DOHH2 (cell line): ENCODE data around the gene LPAR1.

Experiments
- H3F3A ChIP-seq: fragments of 200-600 bp; sonication (generic), shearing (Covaris generic); 2 replicates; pipeline ENCODE4 v1.6.0; 2016; ENCODE audit warnings: antibody characterized with exemption, mild to moderate bottlenecking; ENCODE audit not compliant: control insufficient read depth, insufficient read depth
- H3K27ac ChIP-seq: fragments of 200-600 bp; sonication (generic); 2 replicates; pipeline ENCODE4 v1.5.1; 2014; ENCODE audit warnings: low read depth, mild to moderate bottlenecking, low read length, moderate library complexity
- H3K27me3 ChIP-seq: fragments of 200-600 bp; sonication (generic); 2 replicates; pipeline ENCODE4 v1.6.1; 2014; ENCODE audit warnings: mild to moderate bottlenecking, low read length, mixed read lengths; ENCODE audit not compliant: control insufficient read depth
- H3K36me3 ChIP-seq: fragments of 200-600 bp; sonication (generic); 2 replicates; pipeline ENCODE4 v1.6.1; 2014; ENCODE audit warnings: mild to moderate bottlenecking, low read length, moderate library complexity, mixed read lengths; ENCODE audit not compliant: control insufficient read depth
- H3K4me1 ChIP-seq: fragments of 200-600 bp; sonication (generic); 2 replicates; pipeline ENCODE4 v1.6.1; 2014; ENCODE audit warnings: mild to moderate bottlenecking, low read length, mixed read lengths; ENCODE audit not compliant: control insufficient read depth
- H3K4me2 ChIP-seq: fragments of 200-600 bp; sonication (generic); 2 replicates; pipeline ENCODE4 v1.6.0; 2014; ENCODE audit warnings: mild to moderate bottlenecking, low read length, moderate library complexity
- H3K4me3 ChIP-seq: fragments of 200-600 bp; sonication (generic); 2 replicates; pipeline ENCODE4 v1.5.1; 2014; ENCODE audit warnings: mild to moderate bottlenecking, low read length, mixed read lengths
- H3K79me2 ChIP-seq: fragments of 200-600 bp; sonication (generic); 2 replicates; pipeline ENCODE4 v1.6.1; 2014; ENCODE audit warnings: mild to moderate bottlenecking, low read length, mixed read lengths; ENCODE audit not compliant: control insufficient read depth
- H3K9me2 ChIP-seq: fragments of 200-600 bp; sonication (generic); replicated peaks from 2 replicates; pipeline ENCODE4 v1.6.1; 2014; ENCODE audit warnings: mild to moderate bottlenecking, low read length, mixed read lengths; ENCODE audit not compliant: control insufficient read depth
- H3K9me3 ChIP-seq: fragments of 200-600 bp; sonication (generic); 2 replicates; pipeline ENCODE4 v1.6.1; 2014; ENCODE audit warnings: antibody characterized with exemption, low read length, mixed read lengths; ENCODE audit not compliant: control insufficient read depth, insufficient read depth
- H4K20me1 ChIP-seq: fragments of 200-600 bp; sonication (generic); 2 replicates; pipeline ENCODE4 v1.6.0; 2014; ENCODE audit warnings: low read depth, mild to moderate bottlenecking, antibody characterized with exemption, low read length, moderate library complexity; ENCODE audit not compliant: control insufficient read depth, insufficient read depth
- EZH2phosphoT487 ChIP-seq: fragments of 200-600 bp; sonication (generic); IDR thresholded peaks from 2 replicates; pipeline ENCODE4 v1.6.1; 2017; ENCODE audit warnings: borderline replicate concordance, mild to moderate bottlenecking, antibody characterized with exemption, low read length, moderate library complexity, mixed read lengths
- TF ChIP-seq, protein P1 (sequence below): fragments of 200-600 bp; sonication (generic); IDR thresholded peaks from one replicate; pipeline ENCODE4 v1.5.1; 2014; ENCODE audit warnings: antibody characterized with exemption, mild to moderate bottlenecking, low read depth, low read length; ENCODE audit not compliant: poor library complexity, severe bottlenecking

Gene LPAR1

DNA sequence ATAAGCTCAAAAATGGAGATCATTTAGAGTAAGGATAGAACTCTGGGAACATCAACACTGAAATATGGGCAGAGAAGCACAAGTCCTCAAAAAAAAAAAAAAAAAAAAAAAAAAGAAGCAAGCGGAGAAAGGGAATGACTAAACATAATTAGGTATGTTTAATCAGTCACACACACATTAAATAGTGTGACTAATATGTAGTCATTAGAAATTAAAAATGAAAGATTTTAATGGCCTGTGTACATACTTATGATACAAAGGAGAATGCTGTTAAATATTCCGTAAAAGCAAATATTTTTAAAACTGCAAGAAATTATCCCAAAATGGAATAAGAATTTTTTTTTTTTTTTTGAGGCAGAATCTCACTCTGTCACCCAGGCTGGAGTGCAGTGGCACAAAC lies 10.5 kb downstream of the LPAR1 start:
- Histone ChIP-seq H3K4me2 (no peak overlapping the region), H3F3A (no peaks in the 10 kb centered on the region), H3K27me3 (peaks cover 4% of the 10 kb centered on the region; the same call in 1 of the 2 replicates), H3K27ac (no peak overlapping the region), H4K20me1 (no peaks in the 10 kb centered on the region), H3K9me2 (no peaks in the 10 kb centered on the region), H3K9me3 (no peaks in the 10 kb centered on the region), H3K36me3 (no peaks in the 10 kb centered on the region), H3K4me1 (no peaks in the 10 kb centered on the region), H3K4me3 (no peak overlapping the region), H3K79me2 (no peaks in the 10 kb centered on the region)
- TF ChIP-seq, protein P1, sequence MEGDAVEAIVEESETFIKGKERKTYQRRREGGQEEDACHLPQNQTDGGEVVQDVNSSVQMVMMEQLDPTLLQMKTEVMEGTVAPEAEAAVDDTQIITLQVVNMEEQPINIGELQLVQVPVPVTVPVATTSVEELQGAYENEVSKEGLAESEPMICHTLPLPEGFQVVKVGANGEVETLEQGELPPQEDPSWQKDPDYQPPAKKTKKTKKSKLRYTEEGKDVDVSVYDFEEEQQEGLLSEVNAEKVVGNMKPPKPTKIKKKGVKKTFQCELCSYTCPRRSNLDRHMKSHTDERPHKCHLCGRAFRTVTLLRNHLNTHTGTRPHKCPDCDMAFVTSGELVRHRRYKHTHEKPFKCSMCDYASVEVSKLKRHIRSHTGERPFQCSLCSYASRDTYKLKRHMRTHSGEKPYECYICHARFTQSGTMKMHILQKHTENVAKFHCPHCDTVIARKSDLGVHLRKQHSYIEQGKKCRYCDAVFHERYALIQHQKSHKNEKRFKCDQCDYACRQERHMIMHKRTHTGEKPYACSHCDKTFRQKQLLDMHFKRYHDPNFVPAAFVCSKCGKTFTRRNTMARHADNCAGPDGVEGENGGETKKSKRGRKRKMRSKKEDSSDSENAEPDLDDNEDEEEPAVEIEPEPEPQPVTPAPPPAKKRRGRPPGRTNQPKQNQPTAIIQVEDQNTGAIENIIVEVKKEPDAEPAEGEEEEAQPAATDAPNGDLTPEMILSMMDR: no peak
- TF ChIP-seq EZH2phosphoT487: no peak

DNA sequence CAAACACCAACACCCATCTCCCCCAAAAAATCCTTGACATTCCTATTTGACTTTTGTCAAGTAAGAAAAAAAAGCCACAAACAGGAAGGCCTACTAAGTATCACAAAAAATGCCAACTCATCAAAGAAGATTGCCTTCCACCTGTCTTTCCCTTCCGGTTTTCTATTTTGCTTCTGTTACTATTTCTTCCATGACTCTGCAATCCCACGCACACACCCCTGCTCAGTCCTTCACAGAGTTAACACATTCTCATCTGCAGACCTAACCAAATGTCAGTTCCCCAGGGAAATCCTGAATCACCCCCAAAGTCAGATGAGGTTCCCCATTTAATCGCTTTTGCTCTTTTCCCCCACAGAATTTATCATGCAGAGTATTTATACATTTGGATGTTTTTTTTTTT lies 15.1 kb downstream of the LPAR1 start:
- H3K27me3 ChIP-seq: no peaks in the 10 kb centered on the region
- H3K4me2 ChIP-seq: no peak overlapping the region
- H3K9me3 ChIP-seq: no peaks in the 10 kb centered on the region
- no peak overlapping the region for H3K4me3 ChIP-seq
- H3F3A ChIP-seq: no peaks in the 10 kb centered on the region
- H3K79me2 ChIP-seq: no peaks in the 10 kb centered on the region
- no peaks in the 10 kb centered on the region for H3K36me3 ChIP-seq
- no peak overlapping the region for H3K27ac ChIP-seq
- no peaks in the 10 kb centered on the region for H3K4me1 ChIP-seq
- H4K20me1 ChIP-seq: no peaks in the 10 kb centered on the region
- TF ChIP-seq, protein P1: no peak
- TF ChIP-seq EZH2phosphoT487: no peak
- H3K9me2 ChIP-seq: no peaks in the 10 kb centered on the region

DNA sequence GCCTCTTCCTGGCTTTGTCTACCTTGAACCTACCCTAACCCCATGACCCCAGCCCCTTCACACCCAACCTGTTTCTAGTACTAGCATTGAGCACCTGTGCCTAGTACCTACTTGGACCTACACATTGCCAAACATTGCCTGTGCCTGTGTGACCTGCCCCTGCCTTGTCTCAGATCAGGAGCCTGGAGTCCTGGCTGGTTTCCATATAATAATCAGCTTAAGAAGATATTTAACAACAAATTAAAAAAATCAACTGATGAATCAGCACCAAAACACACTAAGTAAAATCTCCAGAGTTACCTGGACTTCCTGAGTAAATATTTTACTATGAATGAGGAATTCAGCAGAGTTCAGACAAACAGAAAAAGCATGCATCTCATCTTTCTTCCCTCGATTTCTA lies 17.7 kb downstream of the LPAR1 start:
- H3K4me2 ChIP-seq: no peak overlapping the region
- H3K27ac ChIP-seq: no peak overlapping the region
- H3F3A ChIP-seq: no peaks in the 10 kb centered on the region
- H3K4me1 ChIP-seq: peaks cover 9% of the 10 kb centered on the region; the same call in 1 of the 2 replicates
- no peaks in the 10 kb centered on the region for H3K36me3 ChIP-seq
- H3K79me2 ChIP-seq: no peaks in the 10 kb centered on the region
- H3K9me3 ChIP-seq: no peaks in the 10 kb centered on the region
- H3K27me3 ChIP-seq: no peaks in the 10 kb centered on the region
- H4K20me1 ChIP-seq: no peaks in the 10 kb centered on the region
- no peak overlapping the region for H3K4me3 ChIP-seq
- no peak for TF ChIP-seq EZH2phosphoT487
- TF ChIP-seq, protein P1: no peak
- no peaks in the 10 kb centered on the region for H3K9me2 ChIP-seq
